Suprapubic skin (tissue), 4 donors: Measurements from ENCODE around the gene ANKRD9.

ENCODE experiments used
- EP300 ChIP-seq: sonication (generic); formaldehyde crosslinking; IDR thresholded peaks from one replicate; pipeline ENCODE4 v1.6.1; 2017; ENCODE audit warnings: antibody characterized with exemption
- POLR2A ChIP-seq, 2 donors: fragments of 450-650 bp; IDR thresholded peaks; one replicate each; pipeline ENCODE4 v1.6.1; 2017; ENCODE audit warnings: antibody characterized with exemption in 2 of 2, mild to moderate bottlenecking in 2 of 2, moderate library complexity in 2 of 2
- POLR2AphosphoS5 ChIP-seq, 3 donors: sonication (generic); formaldehyde crosslinking; IDR thresholded peaks; one replicate each; pipeline ENCODE4 v1.6.1; 2017; ENCODE audit warnings: antibody characterized with exemption in 3 of 3
- TF ChIP-seq, protein P1 (sequence below), 2 donors: fragments of 200-600 bp in 1 of 2; fragments of 450-650 bp in 1 of 2; sonication (generic) in 1 of 2; IDR thresholded peaks; one replicate each; pipeline ENCODE4 v1.5.1; 2016 to 2019; ENCODE audit warnings: antibody characterized with exemption in 2 of 2, mild to moderate bottlenecking in 1 of 2, moderate library complexity in 1 of 2

DNA sequence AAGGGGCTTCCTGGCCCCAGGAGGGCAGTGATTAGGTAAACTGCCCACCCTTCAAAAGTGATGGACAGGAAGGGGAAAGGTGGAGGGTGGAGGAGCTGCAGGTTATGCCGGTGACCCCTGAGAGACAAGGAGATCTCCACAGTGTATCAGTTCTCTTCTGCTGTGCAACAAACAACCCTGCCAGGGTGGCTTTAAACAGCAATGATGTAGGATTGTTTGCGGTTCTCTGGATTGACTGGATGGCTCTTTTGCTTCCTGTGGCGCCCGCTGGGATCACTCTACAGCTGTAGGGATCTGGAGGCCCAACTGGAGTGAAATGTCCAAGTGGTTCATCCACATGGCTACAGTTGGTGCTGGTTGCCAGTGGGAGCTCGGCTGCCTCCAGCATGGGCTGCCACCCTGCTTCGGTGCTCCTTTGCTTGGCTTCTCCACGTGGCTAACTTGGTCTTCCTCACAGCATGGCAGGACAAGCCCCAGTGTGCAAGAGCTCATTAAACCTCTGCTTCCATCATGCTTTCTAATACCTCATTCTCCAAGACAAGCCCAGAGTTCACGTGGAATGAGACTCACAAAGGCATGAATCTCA lies 8.6 kb upstream of the ANKRD9 start:
- TF ChIP-seq, protein P1, sequence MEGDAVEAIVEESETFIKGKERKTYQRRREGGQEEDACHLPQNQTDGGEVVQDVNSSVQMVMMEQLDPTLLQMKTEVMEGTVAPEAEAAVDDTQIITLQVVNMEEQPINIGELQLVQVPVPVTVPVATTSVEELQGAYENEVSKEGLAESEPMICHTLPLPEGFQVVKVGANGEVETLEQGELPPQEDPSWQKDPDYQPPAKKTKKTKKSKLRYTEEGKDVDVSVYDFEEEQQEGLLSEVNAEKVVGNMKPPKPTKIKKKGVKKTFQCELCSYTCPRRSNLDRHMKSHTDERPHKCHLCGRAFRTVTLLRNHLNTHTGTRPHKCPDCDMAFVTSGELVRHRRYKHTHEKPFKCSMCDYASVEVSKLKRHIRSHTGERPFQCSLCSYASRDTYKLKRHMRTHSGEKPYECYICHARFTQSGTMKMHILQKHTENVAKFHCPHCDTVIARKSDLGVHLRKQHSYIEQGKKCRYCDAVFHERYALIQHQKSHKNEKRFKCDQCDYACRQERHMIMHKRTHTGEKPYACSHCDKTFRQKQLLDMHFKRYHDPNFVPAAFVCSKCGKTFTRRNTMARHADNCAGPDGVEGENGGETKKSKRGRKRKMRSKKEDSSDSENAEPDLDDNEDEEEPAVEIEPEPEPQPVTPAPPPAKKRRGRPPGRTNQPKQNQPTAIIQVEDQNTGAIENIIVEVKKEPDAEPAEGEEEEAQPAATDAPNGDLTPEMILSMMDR (IDR thresholded peaks at IDR 0.05), result no peak
- no peak for TF ChIP-seq EP300
- TF ChIP-seq POLR2A (IDR thresholded peaks at IDR 0.05), result no peak
- no peak for TF ChIP-seq POLR2AphosphoS5 (IDR thresholded peaks at IDR 0.05)
